OCI-M1 (cell line): ENCODE measurements around the gene DCLRE1B.

Source experiments
- DNase-seq: peaks from one replicate; lab custom pipeline; 2025; lab: John Stamatoyannopoulos, UW

Gene DCLRE1B

DNA sequence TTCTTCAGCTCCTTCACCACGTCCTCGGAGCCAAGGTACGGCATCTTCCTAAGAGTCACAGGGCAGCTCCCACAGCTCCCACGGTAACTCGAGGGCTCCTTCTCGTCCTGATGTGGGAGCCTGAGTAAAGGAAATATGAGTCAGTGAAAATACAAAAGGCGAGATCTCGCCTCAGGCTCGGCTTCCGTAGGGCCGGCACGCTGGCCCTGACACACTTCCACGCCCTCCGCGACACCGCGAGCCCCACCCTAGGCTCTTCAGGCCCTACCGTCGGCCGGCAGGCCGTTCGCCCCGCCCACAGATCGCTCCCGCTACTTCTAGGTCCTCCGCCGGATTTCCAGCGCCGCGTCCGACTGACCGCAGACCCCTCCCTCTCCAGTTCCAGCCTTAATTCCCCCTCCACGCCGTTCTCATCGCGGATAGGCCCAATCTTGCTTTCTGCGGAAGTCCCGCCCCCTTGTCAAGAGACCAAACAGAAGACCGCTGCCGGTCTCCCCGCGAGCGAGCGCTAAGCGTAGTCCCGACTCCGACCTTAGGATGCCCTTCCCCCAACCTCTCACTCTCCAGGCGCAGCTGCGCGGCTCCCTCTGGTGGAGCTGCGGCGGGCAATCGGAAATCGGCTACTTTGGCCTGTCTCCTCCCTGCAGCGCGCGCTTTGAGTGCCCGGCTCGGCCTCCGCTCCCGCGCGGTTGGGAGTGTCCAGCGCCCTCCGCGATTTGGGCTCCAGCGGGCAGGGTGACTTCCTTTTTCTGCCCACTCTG is at the start of gene DCLRE1B, which contains the start of gene AP4B1:
Gene DCLRE1B (plus strand): TSS at position 653 of the 761 bp plus-strand sequence. CDS start 261 bp downstream, outside the sequence.
Gene AP4B1 (minus strand): TSS at position 126 of the 761 bp plus-strand sequence. CDS start 82 bp downstream, at position 44.
- peak; percentile 99 for DNase-seq

DNA sequence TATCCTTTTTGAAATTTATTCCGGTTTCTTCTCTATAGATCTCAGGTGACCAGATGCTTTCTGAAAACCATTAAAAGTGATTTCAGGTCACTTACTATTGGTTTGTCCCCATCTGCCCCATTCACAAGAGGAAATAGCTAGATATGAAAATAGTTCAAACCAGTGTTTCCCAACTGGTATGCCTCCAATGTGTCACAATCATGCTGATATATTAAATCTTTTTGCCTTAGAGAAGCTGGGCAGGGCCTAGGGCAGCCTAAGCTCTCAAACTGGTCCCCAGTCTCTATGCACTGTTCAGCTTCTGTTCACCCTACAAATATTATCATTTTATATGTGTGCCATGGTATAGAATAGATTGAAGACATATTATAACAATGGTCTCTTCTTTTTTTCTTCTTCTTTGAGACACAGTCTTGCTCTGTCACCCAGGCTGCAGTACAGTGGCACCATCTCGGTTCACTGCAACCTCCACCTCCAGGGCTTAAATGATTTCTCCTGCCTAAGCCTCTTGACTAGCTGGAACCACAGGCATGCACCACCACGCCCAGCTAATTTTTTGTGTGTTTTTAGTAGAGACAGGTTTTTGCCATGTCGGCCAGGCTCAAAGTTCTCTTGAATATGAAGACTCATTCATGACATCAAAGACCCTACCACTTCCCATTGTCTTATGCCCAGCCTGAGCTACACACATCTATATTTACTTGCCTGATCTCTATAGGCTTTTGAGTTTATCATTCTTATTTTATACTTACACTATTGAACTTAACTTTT is 49.3 kb upstream of the DCLRE1B start:
- DNase-seq = no peak

GRCh38 chr1:113856401-113856790 is 48.7 kb upstream of the DCLRE1B start:
- DNase-seq = no peak

- DNase-seq = no peak
Observed at GRCh38 chr1:113857776-113858175, 47.4 kb upstream of the DCLRE1B start.

DNA sequence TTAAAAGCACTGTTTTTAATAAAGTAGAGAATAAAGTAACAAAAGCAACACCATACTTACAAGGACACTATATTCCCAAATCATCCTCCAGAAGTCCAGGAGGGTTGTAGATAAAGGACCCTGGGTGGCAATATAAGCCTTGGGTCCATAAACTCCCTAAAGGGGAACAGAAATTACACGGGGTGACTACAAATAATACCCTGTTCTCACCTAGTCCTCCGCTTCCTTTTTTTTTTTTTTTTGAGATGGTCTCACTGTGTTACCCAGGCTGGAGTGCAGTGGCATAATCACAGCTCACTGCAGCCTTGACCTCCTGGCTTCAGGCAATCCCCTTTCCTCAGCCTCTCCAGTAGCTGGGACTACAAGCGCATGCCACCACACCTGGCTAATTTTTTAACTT is 46.7 kb upstream of the DCLRE1B start:
- no peak for DNase-seq

DNA sequence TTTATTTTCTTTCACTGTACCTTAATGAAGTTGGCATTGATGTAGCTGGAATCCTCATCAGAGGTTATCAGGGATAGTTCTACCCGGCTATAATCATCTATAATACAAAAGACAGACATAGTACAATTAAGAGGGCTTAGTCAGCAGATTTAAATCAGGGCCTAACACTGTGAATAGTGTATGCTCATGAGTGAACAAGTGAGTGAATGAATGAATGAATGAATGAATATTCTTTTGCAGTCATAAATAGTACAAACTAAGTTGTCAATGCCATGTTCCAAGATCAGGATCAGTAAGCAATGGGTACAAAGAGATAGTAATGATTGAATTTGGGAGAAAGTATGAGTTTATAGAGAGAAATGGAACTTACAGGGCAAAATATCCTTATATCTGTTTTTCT is 46.1 kb upstream of the DCLRE1B start:
- peak; percentile 43 for DNase-seq

GRCh38 chr1:113859478-113860175 is 45.5 kb upstream of the DCLRE1B start:
- peak; percentile 89 for DNase-seq

GRCh38 chr1:113860891-113861290 is 44.2 kb upstream of the DCLRE1B start:
- DNase-seq = peak; percentile 36

DNA sequence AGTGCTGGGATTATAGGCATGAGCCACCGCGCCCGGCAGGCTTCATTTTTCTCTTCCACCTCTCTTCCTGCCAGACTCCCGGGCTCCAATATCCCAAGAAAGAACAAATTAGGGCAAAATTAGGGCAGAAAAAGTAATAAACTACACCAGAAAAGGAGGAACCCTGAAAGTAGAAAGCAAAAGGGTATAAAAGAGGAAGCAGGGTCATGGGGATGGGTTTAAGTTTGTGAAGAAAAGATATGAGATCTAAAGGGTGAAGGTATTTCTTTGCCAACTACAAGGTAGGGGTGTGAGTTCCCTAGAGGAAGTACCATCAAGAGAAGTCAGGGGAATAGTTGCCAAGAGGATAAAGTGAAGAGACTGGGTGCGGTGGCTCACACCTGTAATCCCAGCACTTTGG is 43.5 kb upstream of the DCLRE1B start:
- peak; percentile 44 for DNase-seq

DNA sequence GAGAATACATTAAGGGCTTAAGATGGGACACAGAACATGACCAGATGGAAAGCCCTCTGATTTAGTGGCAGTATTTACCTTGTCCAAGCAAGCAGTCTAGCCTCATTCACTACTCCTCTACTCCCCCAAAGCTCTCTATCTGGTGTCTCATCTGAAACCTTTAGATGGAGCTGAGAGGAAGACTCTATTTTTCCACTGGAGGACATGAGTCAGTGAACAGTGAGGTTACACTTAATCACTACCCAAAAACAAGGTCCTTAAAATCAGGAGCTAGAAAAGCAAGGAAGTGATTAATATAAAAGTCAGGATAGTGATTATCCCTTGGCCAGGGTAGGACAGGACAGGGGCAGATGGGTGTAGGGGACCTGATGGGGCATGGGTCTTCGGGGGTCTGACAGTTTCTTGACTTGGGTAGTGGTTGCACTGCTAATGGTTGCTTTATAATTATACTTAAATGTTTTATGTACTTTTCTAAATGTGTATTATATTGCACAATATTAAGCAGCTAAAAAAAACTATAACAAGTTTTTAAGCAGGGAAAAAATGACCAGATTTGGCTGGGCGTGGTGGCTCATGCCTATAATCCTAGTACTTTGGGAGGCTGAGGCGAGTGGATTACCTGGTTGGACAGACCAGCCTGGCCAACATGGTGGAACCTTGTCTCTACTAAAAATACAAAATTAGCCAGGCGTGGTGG is 36.6 kb upstream of the DCLRE1B start:
- no peak for DNase-seq

DNA sequence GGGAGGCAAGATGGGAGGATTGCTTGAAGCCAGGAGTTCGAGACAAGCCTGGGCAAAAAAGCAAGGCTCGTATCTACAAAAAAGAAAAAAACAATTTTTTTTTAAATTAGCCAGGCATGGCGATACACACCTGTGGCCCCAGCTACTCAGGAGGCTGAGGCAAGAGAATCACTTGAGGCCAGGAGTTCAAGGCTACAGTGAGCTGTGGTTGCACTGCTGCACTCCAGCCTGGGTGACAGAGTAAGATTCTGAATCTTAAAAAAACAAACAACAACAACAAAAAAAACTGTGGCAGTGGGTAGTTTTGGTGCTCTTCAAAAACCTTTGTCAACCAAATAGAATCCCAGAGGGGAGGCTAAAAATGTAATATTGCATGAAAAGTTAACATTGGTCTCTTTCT is 34.3 kb upstream of the DCLRE1B start:
- peak; percentile 40 for DNase-seq

DNA sequence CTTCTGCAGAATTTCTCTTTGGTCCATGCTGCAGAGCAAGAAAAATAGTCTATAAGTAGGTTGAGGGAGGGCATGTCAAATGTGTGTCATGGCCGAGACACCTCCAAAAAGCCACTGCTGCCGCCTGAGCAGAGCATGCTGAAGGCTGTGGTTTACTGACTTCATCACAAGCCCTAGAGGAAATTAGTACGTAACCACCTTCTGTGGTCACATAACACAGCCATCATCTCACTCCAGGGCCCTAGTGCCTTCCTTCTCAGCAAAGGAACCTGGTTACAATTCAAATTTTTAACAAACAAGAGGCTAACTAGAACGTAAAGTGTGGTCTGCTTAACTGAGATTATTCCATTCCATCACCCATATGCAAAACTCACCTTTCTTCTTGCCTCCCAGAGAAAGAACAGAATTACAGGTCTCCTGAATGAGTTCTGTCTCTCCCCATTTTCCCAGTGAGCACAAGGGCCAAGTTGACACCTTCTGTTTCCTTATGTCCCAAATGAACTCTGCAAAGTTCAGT is 33.5 kb upstream of the DCLRE1B start, which contains the start of gene PTPN22:
Gene PTPN22 (minus strand): TSS at position 116 of the 517 bp plus-strand sequence.
- DNase-seq = peak; percentile 95

- peak; percentile 84 for DNase-seq
Observed at GRCh38 chr1:113872219-113872935, 32.7 kb upstream of the DCLRE1B start.

DNA sequence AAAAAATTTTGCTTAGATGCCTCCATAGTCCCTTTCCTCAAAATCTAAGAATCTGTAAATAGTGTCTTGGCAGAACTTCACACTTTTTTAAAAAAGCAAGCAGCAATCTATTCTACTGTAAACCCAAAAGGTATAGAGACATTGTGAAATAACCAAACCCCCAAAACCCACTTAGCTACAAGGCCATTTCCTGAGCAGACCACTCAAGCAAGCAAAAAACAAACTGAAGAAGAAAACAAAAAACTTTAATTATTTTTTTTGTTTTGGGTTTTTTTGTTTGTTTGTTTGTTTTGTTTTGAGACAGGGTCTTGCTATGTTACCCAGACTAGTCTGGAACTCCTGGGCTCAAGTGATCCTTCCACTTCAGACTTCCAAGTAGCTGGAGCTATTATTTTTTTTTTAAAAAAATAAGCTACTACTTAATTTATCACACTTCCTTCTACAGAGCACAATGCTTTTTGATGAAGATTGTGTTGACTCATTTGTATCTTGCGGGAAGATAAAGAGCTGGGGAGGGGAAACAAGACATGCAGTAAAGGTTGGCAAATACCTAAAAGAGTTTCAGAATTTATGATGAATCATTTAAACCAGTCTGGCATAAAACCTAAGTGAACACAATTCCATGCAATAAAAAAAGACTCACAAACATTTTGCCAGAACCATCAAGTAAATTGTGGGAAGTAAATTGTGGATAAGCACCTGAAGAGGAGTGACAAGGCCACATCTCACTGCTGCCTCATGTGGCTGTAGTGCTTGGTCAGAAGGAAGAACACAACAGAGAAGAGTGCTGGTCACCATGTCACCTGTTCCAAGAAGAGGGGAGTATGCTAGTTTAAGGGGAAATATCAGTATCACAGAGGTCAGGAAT is 30.9 kb upstream of the DCLRE1B start:
- peak; percentile 91 for DNase-seq

- no peak for DNase-seq
Observed at GRCh38 chr1:113875714-113876113, 29.4 kb upstream of the DCLRE1B start.

DNA sequence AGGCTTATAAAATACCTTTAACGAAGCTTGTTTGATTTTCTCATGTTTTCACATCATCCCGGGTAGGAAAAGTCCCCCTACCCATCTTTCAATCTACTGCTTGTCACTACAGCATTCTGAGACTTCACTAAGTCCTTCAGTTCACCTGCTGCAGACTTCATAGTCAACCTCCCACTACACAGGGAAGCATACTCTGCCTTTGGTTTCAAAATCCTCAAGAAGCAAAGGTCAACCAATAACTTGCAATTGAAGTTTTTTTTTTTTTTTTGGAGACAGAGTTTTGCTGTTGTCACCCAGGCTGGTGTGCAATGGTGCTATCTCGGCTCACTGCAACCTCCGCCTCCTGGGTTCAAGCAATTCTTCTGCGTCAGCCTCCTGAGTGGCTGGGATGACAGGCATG is 28.9 kb upstream of the DCLRE1B start:
- DNase-seq = no peak

GRCh38 chr1:113879739-113880038 is 25.4 kb upstream of the DCLRE1B start:
- DNase-seq = no peak

DNA sequence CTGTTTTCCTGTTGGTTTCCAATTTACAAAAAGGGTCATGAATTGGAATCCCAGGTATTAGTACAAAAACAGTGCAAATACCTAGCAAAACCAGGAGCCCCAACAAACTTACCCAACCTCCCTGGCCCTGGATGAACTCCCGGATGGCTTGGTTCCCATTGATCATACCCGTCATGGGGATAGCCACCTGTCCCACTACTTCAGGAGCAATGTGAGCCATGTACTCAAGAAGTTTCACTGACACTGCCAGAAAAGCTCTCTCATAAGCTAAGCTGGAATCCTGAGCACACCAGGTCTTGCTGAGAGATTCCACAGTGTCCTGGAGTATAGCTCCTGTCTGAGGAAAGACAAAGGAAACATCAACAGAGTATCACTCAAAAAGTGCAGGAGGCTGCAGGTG is 23.5 kb upstream of the DCLRE1B start:
- no peak for DNase-seq

DNA sequence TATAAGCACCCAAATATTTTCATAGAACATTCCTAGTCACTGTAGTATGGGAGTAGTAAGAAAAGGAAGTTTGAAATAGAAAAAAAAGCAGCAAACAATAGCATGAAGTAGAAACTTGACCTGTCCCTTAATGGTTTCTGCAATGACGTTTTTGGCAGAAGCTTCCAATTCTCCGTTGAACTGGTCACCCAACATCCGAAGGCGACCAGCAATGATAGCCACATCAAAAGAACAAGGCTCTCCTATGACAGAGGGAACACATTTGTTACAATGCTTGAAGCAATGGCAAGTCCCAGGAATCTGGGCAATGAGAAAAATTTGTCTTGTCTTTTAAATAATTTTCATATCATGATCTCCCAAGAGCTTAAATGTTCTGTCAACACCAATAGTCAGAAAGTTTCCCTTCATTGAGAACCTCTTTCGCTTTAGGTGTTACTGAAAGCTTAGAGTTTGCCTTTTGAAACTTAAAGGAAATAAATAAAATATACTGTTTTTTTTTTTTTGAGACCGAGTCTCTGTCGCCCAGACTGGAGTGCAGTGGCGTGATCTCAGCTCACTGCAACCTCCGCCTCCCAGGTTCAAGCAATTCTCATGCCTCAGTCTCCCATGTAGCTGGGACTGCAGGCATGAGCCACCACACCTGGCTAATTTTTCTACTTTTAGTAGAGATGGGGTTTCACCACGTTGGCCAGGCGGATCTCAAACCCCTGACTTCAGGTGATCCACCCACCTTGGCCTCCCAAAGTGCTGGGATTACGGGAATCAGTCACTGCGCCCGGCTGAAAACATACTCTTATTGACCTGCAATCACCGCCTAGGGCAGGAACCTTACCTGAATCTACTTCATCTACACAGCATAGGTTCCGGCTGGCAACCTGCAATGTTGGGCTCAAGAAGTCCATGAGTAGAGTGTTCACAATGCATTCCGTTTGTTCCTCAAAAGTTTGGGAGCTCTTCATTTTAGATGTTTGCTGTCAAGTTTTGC is 18.4 kb upstream of the DCLRE1B start:
- DNase-seq = no peak
